ENCODE results near the gene CEP20.
A peak's percentile ranks its signal among the peaks of the same experiment; 100 is the strongest.
"Not testable (repeated sequence)": the region's sequence is repeated elsewhere in the genome, so short reads cannot be mapped to it uniquely, and the experiment has no call there.

CEP20 gene, protein sequence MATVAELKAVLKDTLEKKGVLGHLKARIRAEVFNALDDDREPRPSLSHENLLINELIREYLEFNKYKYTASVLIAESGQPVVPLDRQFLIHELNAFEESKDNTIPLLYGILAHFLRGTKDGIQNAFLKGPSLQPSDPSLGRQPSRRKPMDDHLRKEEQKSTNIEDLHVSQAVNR

DNA sequence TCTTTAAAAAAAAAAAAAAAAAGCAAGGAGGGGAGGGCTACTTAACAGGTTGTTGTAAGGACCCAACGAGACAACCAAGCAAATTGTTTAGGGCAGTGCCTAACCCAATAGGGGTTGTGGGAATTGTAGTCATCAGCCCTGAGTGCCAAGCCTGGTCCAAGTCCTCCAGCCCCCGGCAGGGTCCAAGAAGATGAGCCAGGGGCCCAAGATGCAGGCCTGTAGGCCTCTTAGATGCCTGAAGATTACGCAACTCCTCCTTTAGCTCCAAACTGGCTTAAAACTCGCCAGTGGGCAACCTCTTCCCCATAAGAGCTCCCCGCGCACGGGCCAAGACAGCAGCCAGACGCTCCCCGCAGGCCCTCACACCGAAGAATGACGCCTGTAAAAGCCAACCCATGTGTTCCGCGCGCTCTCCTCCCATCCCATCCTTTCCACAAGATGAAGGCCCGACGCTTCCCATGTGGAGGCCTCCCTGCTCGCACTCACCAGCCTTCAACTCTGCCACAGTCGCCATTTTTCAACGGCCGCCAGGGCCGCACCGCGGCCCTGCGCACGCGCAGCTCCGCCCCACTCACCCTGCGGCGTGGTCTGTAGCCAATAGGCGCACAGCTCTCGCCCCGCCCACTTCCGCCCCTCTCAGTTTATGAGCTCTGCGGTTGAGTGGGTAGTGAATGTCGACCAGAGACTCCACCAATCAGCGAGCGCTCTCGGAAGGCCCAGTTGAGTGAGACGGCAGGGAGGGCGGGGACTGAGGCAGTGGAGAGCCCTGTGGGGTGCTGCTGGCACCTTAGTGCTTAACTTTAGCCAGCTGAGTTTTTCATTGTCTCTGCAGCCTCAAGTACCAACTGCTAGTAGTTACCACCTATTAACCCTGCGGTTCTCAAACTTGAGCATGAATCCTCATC is at the start of gene CEP20:
TSS of gene CEP20 (minus strand) at position 532 of the 905 bp plus-strand sequence. CDS start at position 514, 18 bp downstream.
- DNase-seq: peak; percentile 100

DNA sequence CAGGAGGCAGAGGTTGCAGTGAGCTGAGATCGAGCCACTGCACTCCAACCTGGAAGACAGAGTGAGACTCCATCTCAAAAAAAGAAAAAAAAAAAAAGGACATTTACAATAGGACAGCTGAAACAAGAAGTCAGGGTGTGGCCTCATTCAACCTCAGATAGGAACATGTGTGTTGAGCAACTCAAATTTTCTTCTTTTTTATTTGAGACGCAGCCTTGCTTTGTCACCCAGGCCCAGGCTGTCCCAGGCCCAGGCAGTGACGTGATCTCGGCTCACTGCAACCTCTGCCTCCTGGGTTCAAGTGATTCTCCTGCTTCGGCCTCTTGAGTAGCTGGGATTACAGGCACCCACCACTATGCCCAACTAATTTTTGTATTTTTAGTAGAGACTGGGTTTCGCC is 48.4 kb upstream of the CEP20 start:
- DNase-seq: not testable (repeated sequence)

DNA sequence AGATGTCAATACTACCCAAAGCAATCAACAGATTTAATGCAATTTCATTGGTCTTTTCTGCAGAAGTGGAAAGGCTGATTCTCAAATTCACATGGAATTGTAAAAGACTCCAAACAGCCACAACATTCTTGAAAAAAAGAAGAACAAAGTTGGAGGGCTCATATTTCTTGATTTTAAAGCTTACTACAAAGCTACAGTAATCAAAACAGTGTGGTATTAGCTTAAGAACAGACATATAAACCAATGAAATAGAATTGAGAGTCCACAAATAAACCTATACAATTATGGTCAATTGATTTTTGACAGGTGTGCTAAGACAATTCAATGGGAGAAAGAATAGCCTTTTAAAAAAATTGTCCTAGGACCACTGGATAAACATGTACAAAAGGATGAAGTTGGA is 46.6 kb upstream of the CEP20 start:
- DNase-seq: no peak

DNA sequence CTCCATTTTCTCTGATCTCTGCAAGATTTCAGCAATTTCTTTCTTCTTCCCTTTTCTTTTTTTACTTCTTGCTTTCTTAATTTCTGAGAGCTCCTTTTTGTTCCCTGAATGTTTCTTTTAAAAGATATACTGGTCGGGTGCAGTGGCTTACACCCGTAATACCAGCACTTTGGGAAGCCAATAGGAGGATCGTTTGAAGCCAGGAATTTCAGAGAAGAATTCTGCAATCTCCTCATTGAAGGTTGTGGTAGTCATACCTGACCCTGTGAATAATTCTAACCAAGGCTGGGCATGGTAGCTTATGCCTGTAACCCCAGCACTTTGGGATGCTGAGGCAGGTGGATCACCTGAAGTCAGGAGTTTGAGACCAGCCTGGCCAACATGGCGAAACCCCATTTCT is 45.4 kb upstream of the CEP20 start:
- DNase-seq: no peak

DNA sequence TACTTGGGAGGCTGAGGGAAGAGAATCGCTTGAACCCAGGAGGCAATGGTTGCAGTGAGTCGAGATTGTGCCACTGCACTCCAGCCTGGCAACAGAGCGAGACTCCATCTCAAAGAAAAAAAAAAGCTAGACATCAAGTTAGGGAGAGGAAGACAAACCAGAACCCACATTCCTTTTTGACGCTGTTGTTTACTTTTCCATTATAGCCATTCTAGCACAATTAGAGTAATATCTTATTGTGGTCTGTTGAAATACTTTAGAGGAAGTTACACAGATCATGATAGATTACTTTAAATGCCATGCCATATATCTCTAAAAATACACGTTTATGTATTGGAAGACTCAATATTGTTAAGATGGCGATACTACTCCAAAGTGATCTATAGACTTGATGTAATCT is 44.5 kb upstream of the CEP20 start:
- no peak for DNase-seq

DNA sequence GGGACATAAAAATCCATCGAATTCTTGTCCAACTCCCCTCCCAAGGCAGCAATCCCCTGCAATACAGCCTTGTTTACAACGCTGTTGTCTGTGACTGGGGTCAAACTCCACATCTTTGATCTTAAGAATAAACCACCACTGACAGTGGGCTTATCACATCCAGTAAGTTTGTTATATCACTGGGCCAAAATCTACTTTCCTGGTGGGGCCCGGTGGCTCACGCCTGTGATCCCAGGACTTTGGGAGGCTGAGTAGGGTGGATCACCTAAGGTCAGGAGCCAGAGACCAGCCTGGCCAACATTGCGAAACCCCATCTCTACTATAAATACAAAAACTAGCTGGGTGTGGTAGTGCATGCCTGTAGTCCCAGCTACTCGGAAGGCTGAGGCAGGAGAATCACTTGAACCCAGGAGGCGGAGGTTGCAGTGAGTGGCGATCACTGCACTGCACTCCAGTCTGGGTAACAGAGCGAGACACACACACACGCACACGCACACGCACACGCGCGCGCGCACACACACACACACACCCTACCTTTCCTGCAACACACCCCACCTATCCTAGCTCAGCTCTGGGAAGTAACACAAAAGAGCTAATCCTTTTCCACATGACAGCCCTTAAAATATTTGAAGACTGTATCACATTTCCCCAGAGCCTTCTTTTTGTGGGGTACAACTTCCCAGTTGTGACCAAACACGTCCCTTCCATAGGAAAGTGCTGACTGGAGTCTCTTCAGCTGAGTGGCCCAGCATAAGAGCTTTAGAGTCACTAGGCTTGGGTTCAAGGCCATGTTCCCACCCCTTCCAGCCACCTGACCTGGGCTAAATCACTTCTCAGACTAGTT is 40.1 kb upstream of the CEP20 start:
- no peak for DNase-seq

DNA sequence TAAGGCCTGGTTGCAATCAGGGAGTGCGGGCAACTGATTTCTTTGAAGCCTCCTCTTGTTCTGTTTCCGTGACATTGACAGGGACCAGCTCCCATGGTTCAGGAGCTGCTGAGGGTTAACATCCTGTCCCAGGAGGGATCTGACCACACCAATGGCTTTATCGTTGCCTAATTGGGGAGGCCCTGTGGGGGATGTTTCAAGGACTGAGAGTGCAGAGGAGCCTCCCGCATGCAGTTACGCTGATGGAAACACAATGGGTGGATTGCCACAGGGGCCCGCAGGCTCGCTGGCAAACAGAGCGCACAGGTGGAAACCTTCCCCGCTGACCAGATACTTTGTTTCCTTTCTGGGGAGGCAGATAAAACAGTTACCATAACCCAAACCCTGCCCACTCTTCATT is 37.2 kb upstream of the CEP20 start:
- no peak for DNase-seq

DNA sequence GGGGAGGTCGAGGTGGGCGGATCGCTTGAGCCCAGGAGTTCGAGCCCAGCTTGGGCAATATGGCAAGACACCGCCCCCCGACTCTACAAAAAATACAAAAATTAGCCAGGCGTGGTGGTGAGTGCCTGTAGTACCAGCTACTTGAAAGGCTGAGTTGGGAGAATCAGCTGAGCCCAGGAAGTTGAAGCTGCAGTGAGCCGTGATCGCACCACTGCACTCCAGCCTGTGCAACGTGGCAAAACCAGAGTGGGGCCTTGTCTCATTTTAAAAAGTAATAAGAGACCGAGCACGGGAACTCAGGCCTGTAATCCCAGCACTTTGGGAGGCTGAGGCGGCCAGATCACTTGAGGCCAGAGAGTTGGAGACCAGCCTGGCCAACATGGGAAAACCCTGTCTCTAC is 36.6 kb upstream of the CEP20 start:
- DNase-seq: no peak

DNA sequence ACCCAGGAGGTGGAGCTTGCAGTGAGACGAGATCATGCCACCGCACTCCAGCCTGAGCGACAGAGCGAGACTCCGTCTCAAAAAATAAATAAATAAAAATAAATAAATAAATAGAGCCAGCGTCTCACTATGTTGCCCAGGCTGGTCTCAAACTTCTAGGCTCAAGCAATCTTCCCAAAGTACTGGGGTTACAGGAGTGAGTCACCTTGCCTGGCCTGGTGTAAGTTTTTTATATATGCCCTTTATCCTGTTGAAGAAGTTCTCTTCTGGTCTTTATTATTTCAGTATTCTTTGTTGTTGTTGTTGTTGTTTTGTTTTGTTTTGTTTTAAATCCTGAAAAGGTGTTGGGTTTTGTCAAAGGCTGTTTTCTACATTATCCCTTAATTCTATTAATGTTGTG is 30.9 kb upstream of the CEP20 start:
- DNase-seq: no peak

DNA sequence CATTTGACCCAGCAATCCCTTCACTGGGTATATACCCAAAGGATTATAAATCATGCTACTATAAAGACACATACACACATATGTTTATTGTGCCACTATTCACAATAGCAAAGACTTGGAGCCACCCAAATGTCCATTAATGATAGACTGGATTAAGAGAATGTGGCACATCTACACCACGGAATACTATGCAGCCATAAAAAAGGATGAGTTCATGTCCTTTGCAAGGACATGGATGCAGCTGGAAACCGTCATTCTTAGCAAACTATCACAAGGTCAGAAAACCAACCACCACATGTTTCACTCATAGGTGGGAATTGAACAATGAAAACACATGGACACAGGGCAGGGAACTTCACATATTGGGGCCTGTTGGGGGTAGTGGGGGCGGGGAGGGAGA is 29.9 kb upstream of the CEP20 start:
- not testable (repeated sequence) for DNase-seq

DNA sequence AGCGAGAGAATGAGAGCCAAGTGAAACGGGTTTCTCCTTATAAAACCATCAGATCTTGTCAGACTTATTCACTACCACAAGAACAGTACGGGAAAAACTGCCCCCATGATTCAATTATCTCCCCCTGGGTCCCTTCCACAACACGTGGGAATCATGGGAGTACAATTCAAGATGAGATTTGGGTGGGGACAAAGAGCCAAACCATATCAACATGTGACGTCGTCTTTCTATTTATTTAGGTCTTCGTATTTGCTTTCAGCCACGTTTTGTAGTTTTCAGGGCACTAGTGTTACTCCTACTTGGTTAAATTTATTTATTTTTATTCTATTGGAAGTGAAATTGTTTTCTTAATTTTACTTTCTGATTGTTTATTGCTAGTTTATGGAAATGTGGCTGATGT is 27.9 kb upstream of the CEP20 start:
- DNase-seq: no peak

DNA sequence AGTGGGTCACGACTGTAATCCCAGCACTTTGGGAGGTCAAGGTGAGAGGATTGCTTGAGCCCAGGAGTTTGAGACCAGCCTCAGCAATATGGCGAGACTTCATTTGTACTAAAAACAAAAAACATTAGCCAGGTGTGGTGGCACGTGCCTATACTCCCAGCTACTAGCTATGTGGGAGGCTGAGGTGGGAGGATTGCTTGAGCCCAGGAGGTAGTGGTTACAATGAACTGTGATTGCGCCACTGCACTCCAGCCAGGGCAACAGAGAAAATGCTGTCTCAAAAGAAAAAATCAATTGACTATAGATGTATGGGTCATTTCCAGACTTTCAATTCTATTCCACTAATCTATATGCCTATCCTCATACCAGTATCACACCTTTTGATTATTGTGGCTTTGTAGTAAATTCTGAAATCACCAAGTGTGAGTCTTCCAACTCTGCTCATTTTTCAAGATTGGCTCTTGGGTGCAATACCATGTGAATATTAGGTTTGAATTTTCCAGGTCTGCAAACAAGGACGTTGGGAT is 27.2 kb upstream of the CEP20 start:
- DNase-seq: no peak

DNA sequence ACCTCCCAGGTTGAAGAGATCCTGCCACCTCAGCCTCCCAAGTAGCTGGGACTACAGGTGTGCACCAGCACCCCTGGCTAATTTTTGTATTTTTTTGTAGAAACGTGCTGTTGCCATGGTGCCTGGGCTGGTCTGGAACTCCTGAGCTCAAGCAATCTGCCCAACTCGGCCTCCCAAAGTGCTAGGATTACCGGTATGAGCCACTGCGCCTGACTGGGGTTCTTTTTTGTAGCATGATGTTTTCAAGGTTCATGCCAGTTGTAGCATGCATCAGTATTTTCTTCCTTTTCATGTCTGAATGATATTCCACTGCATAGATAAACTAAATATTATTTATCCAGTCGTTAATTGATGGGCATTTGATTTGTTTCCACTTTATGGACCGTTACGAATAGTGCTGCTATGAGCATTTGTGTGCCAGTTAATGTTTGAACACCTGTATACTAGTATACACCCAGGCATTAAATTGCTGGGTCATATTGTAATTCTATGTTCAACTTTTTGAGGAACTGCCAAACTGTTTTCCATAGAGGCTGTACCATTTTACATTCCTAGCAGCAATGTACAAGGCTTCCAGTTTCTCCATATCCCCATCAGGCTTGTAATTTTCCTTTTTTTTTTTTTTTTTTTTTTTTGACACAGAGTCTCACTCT is 24.8 kb upstream of the CEP20 start:
- DNase-seq: no peak

DNA sequence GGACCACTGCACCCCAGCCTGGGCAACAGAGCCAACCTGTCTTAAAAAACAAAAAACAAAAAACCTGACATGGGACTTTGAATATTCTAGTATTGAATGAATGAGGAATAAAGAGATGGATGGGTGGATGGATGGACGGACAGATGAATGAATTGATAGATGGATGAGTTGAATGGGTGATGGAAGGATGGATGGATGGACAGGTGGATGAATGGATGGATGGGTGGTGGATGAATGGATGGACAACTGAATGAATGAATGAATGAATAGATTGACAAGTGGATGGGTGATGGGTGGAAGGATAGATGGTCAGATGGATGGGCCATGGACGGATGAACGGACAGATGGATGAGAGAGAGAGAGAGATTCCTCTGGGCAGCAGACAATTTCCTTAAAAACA is 22.8 kb upstream of the CEP20 start:
- DNase-seq: no peak

DNA sequence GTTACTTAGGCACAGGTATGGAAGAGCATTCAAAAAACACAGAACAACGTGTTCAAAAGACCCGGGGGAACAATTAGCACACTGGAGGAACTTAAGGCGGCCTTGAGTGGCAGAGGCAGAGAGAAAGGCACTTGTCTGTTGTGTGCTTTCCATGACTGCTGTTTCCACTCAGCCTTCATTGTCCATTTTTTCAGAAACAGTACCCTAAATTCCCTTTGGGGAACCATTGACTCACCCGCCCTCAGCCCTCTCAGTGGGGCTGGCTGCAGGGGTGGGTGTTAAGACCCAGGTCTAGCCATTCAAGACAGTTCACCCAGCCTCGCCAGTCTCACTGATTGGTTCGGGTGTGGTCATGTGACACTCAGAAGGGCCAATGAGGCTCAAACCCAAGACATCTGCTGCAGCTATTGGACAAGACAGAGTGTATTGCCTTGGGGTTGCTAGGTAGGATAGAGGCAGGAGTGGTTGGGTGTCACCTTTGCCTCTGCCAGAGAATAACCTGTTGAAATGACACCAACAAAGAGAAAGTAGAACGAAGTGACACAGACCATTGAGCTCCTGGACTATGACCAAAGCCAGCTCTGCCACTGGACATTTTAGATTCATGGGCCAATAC is 19.6 kb upstream of the CEP20 start:
- peak; percentile 44 for DNase-seq

DNA sequence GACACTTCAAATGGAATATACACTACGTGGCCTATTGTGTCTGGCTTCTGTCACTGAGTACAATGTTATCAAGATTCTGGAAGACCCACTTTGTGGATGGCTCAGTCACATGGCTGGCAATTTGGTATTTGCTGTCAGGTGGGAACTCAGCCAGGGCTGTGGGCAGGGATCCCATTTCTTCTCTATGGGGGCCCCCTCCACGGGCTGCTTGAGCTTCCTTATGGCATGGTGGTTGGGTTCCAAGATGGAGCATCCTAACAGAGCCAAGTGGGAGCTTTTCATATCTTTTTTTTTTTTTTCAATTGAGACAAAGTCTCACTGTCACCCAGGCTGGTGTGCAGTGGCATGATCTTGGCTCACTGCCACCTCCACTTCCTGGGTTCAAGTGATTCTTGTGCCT is 18.0 kb upstream of the CEP20 start:
- no peak for DNase-seq

DNA sequence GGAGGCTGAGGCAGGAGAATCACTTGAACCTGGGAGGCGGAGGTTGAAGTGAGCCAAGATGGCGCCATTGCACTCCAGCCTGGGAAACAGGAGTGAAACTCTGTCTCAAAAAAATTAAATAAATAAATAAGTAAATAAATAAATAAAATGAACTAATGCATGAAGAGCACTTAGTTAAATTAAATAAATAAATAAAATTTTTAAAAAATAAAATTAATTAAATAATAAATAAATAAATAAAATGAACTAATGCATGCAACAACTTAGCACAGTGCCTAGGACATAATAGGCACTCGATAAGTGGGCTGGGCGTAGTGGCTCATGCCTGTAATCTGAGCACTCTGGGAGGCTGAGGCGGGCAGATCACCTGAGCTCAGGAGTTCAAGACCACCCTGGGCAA is 15.6 kb upstream of the CEP20 start:
- DNase-seq: no peak

DNA sequence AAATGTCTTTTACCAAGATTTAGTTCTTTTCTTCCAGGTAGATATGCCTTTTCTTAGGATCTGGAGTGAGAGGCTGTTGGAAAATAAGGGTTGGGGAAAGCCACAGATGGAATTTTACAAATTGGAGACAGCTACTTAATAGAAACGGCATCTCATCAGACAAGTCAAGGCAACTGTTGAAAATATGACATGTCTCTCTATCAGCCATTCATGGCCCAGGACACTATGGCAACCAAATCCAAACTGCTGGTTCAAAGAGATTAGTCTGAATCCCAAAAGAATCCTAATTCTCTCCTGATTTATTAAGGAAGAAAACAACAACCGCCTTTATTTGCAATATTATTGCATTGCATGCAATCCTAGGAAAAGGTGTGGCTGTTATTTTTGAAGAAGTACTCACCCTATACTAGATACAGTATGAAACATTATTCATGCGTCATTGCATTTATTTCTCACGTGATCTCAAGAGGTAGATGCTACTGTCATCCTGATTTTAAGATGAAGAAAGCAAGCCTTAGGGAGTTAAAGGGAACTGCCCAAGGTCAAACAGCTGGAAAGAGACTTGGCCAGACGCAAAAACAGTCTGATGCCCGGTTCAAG is 12.6 kb upstream of the CEP20 start:
- no peak for DNase-seq

DNA sequence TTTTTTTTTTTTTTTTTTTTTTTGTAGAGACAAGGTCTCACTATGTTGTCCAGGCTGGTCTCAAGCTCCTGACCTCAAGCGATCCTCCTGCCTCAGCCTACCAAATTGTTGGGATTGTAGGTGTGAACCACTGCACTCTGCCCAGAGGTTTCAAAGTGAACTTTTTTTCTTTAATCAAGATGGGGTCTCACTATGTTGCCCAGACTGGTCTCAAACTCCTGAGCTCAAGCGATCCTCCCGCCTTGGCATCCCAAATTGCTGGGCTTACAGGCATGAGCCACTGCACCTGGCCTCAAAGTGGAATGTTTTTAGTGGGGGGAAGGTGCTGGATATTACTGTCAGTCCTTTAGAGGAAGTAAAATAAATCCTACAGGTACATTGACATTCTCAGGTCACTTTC is 12.0 kb upstream of the CEP20 start:
- no peak for DNase-seq

DNA sequence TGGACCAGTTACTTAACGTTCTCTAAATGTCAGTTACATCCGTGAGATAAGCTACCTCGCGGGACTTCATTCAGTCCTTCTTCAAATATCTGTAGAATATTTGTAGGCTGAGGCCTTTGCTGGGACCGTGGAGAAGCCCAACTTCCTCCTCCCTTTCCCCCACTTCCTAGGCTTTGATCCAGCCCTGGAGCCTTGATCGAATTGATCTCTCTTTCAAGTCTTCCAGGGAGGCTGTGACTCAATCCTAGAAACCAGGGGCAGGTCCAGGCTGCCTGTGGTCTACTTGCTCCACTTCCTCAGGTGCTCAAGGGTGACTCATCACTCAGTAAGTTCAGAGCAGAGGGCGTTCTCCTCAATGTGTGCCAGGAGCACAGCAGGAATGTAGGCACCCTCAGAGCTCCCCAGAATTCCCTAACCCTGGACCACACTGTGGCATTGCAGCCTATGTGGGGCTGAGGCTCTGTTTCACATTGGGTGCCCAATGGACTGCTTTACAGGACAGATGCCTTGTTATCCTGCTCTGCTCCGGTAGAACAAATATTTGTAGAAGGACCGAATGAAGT is 11.2 kb upstream of the CEP20 start:
- no peak for DNase-seq

DNA sequence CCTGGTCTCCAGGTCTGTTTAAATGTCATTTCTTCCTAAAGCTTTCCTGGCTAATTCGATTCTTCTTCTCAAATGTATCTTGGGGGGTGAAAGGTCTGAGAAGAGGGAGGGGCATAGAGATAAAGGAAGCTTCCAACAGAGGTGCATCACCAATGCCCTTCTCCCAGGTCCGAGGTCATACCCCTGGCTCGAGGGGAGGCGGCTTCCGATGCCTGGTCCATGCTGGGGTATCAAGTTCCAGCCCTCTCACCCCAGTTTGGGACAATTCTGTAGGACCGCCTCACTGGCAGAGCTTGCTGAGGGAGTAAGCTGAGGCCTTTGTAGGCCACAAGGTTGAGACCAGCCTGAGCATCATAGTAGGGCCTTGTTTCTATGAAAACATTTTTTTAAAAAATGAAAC is 10.3 kb upstream of the CEP20 start:
- DNase-seq: no peak

DNA sequence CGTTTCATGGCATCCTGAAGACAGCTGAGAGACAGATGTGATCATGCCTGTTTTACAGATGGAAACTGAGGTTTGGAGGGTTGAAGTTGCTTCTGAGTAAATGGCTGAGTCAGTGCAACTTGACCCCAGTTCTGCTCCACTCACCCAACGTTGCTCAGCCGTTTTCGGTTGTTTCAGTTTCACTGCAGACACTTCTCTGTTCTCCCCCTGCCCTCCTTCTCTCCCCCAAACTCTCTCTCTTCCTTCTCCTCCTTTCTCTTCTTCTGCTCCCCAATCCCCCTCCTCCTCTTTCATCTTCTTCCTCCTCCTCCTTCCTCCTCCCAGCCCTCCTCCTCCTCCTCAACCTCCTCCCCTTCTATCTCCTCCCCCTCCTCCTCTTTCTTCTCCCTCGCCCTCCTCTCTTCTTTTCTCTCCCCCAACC is 9.4 kb upstream of the CEP20 start:
- DNase-seq: no peak

Measured in CD4-positive, alpha-beta T cell treated with Interleukin-10 for 1 hour (primary cell).